Stomach smooth muscle (tissue), 2 donors: ENCODE results near the gene SBDS.

Experiments used
- H3K27ac ChIP-seq: one replicate; pipeline ENCODE4 v1.7.0; 2013; ENCODE audit warnings: mild to moderate bottlenecking, low read length, inconsistent platforms
- H3K27me3 ChIP-seq, 2 donors: one replicate each; pipeline ENCODE4 v1.7.0; 2013; ENCODE audit warnings: low read length in 2 of 2; ENCODE audit not compliant: insufficient read depth in 2 of 2, control insufficient read depth in 1 of 2
- H3K36me3 ChIP-seq, 2 donors: one replicate each; pipeline ENCODE4 v1.7.0; 2013; ENCODE audit warnings: low read length in 2 of 2; ENCODE audit not compliant: control insufficient read depth in 2 of 2, insufficient read depth in 2 of 2
- H3K4me1 ChIP-seq: one replicate; pipeline ENCODE4 v1.7.0; 2013; ENCODE audit warnings: low read length; ENCODE audit not compliant: control insufficient read depth, insufficient read depth
- H3K4me3 ChIP-seq, 2 donors: one replicate each; pipeline ENCODE4 v1.7.0; 2013; ENCODE audit warnings: low read length in 2 of 2
- H3K9ac ChIP-seq, 2 donors: one replicate each; pipeline ENCODE4 v1.7.0; 2013; ENCODE audit warnings: low read length in 2 of 2, mild to moderate bottlenecking in 1 of 2
- H3K9me3 ChIP-seq, 2 donors: one replicate each; pipeline ENCODE4 v1.7.0; 2013; ENCODE audit warnings: low read length in 2 of 2; ENCODE audit not compliant: control insufficient read depth in 2 of 2
- donor health status: healthy.
- donor health status: Pancreatic carcinoma.

Gene SBDS

DNA sequence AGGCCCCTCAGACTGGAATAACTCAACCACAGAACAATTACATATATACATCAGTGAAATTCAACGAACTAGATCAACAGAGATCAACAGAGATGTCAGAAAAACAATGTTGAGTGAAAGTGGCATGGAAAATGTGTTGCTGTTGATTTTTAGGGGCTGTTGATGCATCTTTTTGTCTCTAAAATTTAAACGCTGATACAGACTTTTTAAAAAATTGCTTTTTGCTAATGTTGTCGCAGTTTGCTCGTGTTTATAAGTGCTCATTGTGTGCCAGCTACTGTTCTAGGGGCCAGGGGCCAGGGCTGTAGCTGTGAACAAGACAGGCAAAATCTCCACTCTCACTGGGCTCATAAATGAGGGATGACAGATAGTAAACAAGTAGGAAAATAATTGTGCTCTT lies 56.1 kb downstream of the SBDS start:
- Histone ChIP-seq H3K4me1 (no peaks in the 10 kb centered on the region), H3K27ac (no peak overlapping the region), H3K9ac (no peak overlapping the region), H3K36me3 (peaks cover 7 to 17% of the 10 kb centered on the region in 2 donors), H3K27me3 (no peaks in the 10 kb centered on the region), H3K9me3 (no peaks in the 10 kb centered on the region), H3K4me3 (no peak overlapping the region)

DNA sequence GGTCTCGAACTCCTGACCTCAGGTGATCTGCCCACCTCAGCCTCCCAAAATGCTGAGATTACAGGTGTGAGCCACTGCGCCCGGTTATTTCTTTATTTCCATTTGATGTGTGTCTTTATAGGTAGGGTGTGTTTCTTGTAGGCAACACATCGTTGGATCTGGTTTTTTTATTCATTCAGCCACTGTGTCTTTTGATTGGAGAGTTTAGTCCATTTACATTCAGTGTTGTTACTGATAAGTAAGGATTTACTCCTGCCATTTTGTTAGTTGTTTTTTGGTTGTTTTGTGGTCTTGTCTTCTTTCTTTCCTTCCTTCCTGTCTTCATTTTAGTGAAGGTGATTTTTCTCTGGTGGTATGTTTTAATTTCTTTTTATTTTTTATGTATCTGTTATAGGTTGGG lies 57.4 kb downstream of the SBDS start:
- Histone ChIP-seq H3K27me3 (no peaks in the 10 kb centered on the region), H3K9ac (no peak overlapping the region), H3K4me3 (no peak overlapping the region), H3K27ac (no peak overlapping the region), H3K36me3 (peaks cover 1 to 13% of the 10 kb centered on the region in 2 donors), H3K4me1 (no peaks in the 10 kb centered on the region), H3K9me3 (no peaks in the 10 kb centered on the region)
